Sigmoid colon (tissue), 7 donors: ENCODE results near the gene TBC1D22A. TPM values are rescaled to one million over a fixed set of nuclear protein-coding genes. Genes with fewer than 3 reads are reported as not detected.

Experiments
- DNase-seq: peaks from one replicate; pipeline ENCODE4 v3.0.0-alpha.2; 2019
- H3K27ac ChIP-seq, 4 donors: fragments of 200-600 bp; sonication (generic); one replicate each; pipeline ENCODE4 v1.5.1; 2016 to 2019; ENCODE audit warnings: mild to moderate bottlenecking in 1 of 4
- H3K27me3 ChIP-seq, 3 donors: fragments of 200-600 bp; sonication (generic); one replicate each; pipeline ENCODE4 v1.5.1; 2019; ENCODE audit warnings: mild to moderate bottlenecking in 1 of 3
- H3K36me3 ChIP-seq, 4 donors: fragments of 200-600 bp; sonication (generic); one replicate each; pipeline ENCODE4 v1.5.1; 2016 to 2019
- H3K4me1 ChIP-seq, 4 donors: fragments of 200-600 bp; sonication (generic); one replicate each; pipeline ENCODE4 v1.5.1; 2017 to 2019
- H3K4me3 ChIP-seq, 4 donors: fragments of 200-600 bp; sonication (generic); one replicate each; pipeline ENCODE4 v1.5.1; 2017 to 2019; ENCODE audit warnings: mild to moderate bottlenecking in 2 of 4, moderate library complexity in 1 of 4
- H3K9me3 ChIP-seq, 4 donors: fragments of 200-600 bp in 3 of 4; sonication (generic) in 3 of 4; one replicate each; pipeline versions ENCODE4 v1.5.1 to v1.6.1; 2013 to 2019
- EP300 ChIP-seq, 4 donors: sonication (generic); formaldehyde crosslinking; IDR thresholded peaks; one replicate each; pipeline ENCODE4 v1.6.1; 2017; ENCODE audit warnings: antibody characterized with exemption in 4 of 4
- POLR2A ChIP-seq, 2 donors: fragments of 450-650 bp; IDR thresholded peaks; one replicate each; pipeline ENCODE4 v1.6.1; 2016; ENCODE audit warnings: antibody characterized with exemption in 2 of 2, mild to moderate bottlenecking in 2 of 2, moderate library complexity in 2 of 2
- POLR2AphosphoS5 ChIP-seq, 4 donors: sonication (generic); formaldehyde crosslinking; IDR thresholded peaks; one replicate each; pipeline ENCODE4 v1.6.1; 2017; ENCODE audit warnings: antibody characterized with exemption in 4 of 4
- WGBS, 2 donors: extraction: QIAGEN DNeasy Blood & Tissue Kit; methylation state at CpG; one replicate each; pipeline ENCODE4 v1.1.7; 2013; 5-methylcytosine and 5-hydroxymethylcytosine counted together
- intact Hi-C: fragments of 100-400 bp; cut with DNase I; formaldehyde crosslinking; loops from one replicate; pipeline ENCODE4 v1.15.1; 2023
- polyA plus RNA-seq, 3 donors: library from polyadenylated mRNA; stranded (reverse); fragments of 200-250 nt; gene quantifications; one replicate each; pipeline ENCODE4 v1.2.3, GENCODE V29; 2013
- total RNA-seq, 4 donors: library from RNA; depleted of rRNA; stranded (reverse); fragments of >200 nt; gene quantifications; one replicate each; pipeline ENCODE4 v1.1.0, GENCODE V29; 2016
- TF ChIP-seq, protein P1 (sequence below), 4 experiments: fragments of 450-650 bp in 3 of 4; fragments of 200-600 bp in 1 of 4; IDR thresholded peaks; one replicate each; pipeline ENCODE4 v1.5.1; 2016 to 2019; ENCODE audit warnings: antibody characterized with exemption in 4 of 4, mild to moderate bottlenecking in 3 of 4, moderate library complexity in 2 of 4
- donor health status: healthy with polysubstance abuse.
- donor health status: Bipolar disorder and iron deficiency.
- donor health status: healthy.

Gene TBC1D22A
- total and polyA plus RNA-seq, 7 donors = 13.6 to 34.6 (median 14.3) TPM

DNA sequence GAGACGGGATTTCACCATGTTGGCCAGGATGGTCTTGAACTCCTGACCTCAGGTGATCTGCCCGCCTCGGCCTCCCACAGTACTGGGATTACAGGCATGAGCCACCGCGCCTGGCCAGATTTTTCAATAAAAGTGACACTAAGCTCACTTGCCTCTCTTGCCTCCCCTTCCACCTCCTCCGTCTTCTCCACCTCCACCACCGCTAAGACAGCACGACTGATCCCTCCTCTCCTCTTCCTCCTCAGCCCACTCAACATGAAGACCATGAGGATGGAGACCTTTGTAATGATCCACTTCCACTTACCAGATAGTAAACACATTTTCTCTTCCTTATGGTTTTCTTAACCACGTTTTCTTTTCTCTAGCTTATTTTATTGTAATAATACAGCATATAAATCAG, 38.6 kb upstream of the TBC1D22A start:
- TF ChIP-seq POLR2AphosphoS5 (IDR thresholded peaks at IDR 0.05) (no peak), EP300 (IDR thresholded peaks at IDR 0.05) (no peak), POLR2A (IDR thresholded peaks at IDR 0.05) (no peak)
- TF ChIP-seq, protein P1, sequence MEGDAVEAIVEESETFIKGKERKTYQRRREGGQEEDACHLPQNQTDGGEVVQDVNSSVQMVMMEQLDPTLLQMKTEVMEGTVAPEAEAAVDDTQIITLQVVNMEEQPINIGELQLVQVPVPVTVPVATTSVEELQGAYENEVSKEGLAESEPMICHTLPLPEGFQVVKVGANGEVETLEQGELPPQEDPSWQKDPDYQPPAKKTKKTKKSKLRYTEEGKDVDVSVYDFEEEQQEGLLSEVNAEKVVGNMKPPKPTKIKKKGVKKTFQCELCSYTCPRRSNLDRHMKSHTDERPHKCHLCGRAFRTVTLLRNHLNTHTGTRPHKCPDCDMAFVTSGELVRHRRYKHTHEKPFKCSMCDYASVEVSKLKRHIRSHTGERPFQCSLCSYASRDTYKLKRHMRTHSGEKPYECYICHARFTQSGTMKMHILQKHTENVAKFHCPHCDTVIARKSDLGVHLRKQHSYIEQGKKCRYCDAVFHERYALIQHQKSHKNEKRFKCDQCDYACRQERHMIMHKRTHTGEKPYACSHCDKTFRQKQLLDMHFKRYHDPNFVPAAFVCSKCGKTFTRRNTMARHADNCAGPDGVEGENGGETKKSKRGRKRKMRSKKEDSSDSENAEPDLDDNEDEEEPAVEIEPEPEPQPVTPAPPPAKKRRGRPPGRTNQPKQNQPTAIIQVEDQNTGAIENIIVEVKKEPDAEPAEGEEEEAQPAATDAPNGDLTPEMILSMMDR (IDR thresholded peaks at IDR 0.05) = no peak
- intact Hi-C loops = no loop called here
- Histone ChIP-seq H3K4me3 (no peak overlapping the region), H3K27me3 (no peaks in the 10 kb centered on the region), H3K4me1 (peaks cover 0 to 23% (median 3%) of the 10 kb centered on the region in 4 donors), H3K27ac (no peak overlapping the region), H3K36me3 (peaks cover 6 to 22% (median 14%) of the 10 kb centered on the region in 4 donors), H3K9me3 (no peaks in the 10 kb centered on the region)
- 90 to 93% methylated on average over 9 of the region's 9 CpGs for WGBS, 2 donors
- DNase-seq = no peak

DNA sequence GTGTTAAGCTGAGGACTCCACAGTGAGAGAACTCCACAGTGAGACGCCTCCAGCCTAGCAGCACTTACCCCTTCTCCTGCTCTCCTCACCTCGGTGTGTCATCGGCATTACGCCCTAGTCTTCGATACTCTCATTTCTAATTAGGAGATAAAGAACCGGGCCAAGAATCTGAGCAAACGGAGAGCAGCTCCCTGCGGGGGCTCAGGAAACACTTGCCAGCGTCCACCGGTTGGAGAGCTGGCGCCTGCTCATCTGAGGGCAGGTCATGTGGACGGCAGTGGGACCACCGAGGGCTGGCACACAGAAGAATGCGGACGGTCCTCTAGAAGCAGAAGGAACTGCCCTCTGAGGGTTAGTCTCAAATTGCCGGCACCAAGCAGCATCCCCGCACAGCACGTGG, 37.4 kb upstream of the TBC1D22A start:
- no peak for TF ChIP-seq POLR2AphosphoS5 (IDR thresholded peaks at IDR 0.05)
- TF ChIP-seq, protein P1 (IDR thresholded peaks at IDR 0.05) = no peak
- no peak for TF ChIP-seq EP300 (IDR thresholded peaks at IDR 0.05)
- TF ChIP-seq POLR2A (IDR thresholded peaks at IDR 0.05) = no peak
- WGBS, 2 donors = 92 to 94% methylated on average over 18 of the region's 18 CpGs
- no peak overlapping the region for H3K27ac ChIP-seq
- peaks cover 0 to 10% (median 4%) of the 10 kb centered on the region in 4 donors for H3K36me3 ChIP-seq
- no peak for DNase-seq
- intact Hi-C loops = no loop called here
- H3K4me1 ChIP-seq = peaks cover 0 to 30% (median 3%) of the 10 kb centered on the region in 4 donors
- no peaks in the 10 kb centered on the region for H3K27me3 ChIP-seq
- H3K4me3 ChIP-seq = no peak overlapping the region
- no peaks in the 10 kb centered on the region for H3K9me3 ChIP-seq

DNA sequence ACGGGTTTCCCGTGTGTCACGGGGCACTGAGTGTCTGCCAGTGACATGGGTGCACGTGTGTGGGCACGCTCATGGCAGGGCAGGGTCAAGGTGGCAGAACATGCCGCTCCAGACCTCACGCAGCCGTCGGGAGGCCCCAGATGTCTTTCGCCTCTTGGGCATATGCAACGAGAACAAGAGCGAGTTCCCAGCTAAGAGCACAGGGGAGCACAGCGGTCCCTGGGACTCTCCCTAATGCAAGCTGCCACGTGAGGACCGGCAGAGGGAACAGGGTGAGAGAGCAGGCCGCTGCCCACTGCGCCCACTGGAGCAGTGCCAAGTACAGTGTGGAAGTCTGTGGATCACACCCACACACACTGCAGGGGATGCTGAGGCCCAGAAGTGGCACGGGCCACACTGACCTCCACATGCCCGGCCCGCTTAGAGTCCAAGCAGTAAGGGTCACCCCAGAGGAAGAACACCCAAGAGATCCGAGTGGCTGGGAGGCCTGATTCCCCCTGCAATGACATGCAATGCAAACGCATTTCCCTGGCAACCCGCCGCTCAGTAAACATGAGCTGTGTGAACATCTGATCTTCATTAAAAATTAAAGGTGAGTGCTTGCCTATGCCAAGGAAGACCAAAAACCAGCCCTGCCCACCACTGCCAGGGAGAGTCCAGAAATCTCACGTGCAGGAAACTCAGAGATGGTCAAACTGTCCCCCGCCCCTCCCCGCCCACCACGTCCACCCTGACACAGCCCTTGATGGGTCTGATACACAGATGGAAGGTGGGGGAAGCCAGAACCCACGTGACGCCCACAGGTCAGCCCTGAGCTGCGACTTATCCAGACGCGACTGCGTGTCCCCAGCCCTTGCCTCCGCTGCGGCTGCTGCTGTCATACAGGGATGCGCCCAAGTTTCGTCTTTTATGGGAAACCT, 36.1 kb upstream of the TBC1D22A start:
- peaks cover 0 to 42% (median 10%) of the 10 kb centered on the region in 4 donors for H3K4me1 ChIP-seq
- intact Hi-C loops = no loop called here
- H3K27me3 ChIP-seq = no peaks in the 10 kb centered on the region
- 50 to 78% methylated on average over 38 of the region's 38 CpGs for WGBS, 2 donors
- no peaks in the 10 kb centered on the region for H3K9me3 ChIP-seq
- TF ChIP-seq EP300 (IDR thresholded peaks at IDR 0.05) (no peak), POLR2AphosphoS5 (IDR thresholded peaks at IDR 0.05) (no peak), POLR2A (IDR thresholded peaks at IDR 0.05) (no peak)
- TF ChIP-seq, protein P1 (IDR thresholded peaks at IDR 0.05) = no peak
- DNase-seq = no peak
- H3K27ac ChIP-seq = no peak overlapping the region
- peaks cover 0 to 5% (median 0%) of the 10 kb centered on the region in 4 donors for H3K36me3 ChIP-seq
- no peak overlapping the region for H3K4me3 ChIP-seq

DNA sequence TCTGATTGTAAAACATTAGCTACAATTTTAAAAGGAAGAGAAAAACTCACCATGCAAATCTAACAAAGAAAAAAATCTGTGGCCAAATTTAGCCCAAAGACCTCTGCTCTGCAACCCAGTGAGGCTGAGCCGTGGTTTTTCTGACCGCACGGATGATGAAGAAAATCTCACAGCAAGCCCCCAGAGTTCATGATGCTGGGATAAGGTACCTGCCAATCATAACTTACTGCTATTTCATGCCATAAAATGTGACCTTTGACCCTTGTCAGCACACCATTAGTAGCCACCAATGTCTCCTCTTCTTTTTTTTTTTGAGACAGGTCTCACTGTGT, 35.5 kb upstream of the TBC1D22A start:
- intact Hi-C loops = no loop called here
- WGBS, 2 donors = 72 to 73% methylated on average over 3 of the region's 3 CpGs
- Histone ChIP-seq H3K4me3 (no peak overlapping the region), H3K36me3 (peaks cover 0 to 5% (median 0%) of the 10 kb centered on the region in 4 donors), H3K9me3 (no peaks in the 10 kb centered on the region), H3K27me3 (no peaks in the 10 kb centered on the region), H3K4me1 (peaks cover 0 to 48% (median 14%) of the 10 kb centered on the region in 4 donors), H3K27ac (no peak overlapping the region)
- DNase-seq = no peak
- TF ChIP-seq EP300 (IDR thresholded peaks at IDR 0.05) (no peak), POLR2A (IDR thresholded peaks at IDR 0.05) (no peak), POLR2AphosphoS5 (IDR thresholded peaks at IDR 0.05) (no peak)
- TF ChIP-seq, protein P1 (IDR thresholded peaks at IDR 0.05) = no peak
